Liver (tissue), 9 donors: ENCODE data around the gene CABS1. TPM values are rescaled to one million over a fixed set of nuclear protein-coding genes. Genes with fewer than 3 reads are reported as not detected.

Experiments used
- DNase-seq: peaks from one replicate; pipeline ENCODE4 v3.0.0-alpha.2; 2017; ENCODE audit warnings: low spot score
- H3K27ac ChIP-seq, 2 donors: one replicate each; pipeline ENCODE4 v1.7.0; 2013; ENCODE audit warnings: inconsistent platforms in 2 of 2, low read length in 2 of 2, control low read depth in 1 of 2, low read depth in 1 of 2, mild to moderate bottlenecking in 1 of 2
- H3K27me3 ChIP-seq, 4 donors: one replicate each; pipeline versions ENCODE4 v1.6.1 to v1.7.0; 2013; ENCODE audit warnings: low read length in 3 of 4, inconsistent platforms in 1 of 4, mild to moderate bottlenecking in 1 of 4, moderate library complexity in 1 of 4; ENCODE audit not compliant: control insufficient read depth in 4 of 4, insufficient read depth in 4 of 4
- H3K36me3 ChIP-seq, 4 donors: one replicate each; pipeline versions ENCODE4 v1.6.1 to v1.7.0; 2013; ENCODE audit warnings: low read length in 3 of 4, mild to moderate bottlenecking in 3 of 4, low read depth in 1 of 4, moderate library complexity in 1 of 4; ENCODE audit not compliant: control insufficient read depth in 4 of 4, insufficient read depth in 3 of 4
- H3K4me1 ChIP-seq, 4 donors: one replicate each; pipeline versions ENCODE4 v1.6.1 to v1.7.0; 2013; ENCODE audit warnings: low read length in 3 of 4, mild to moderate bottlenecking in 3 of 4, moderate library complexity in 1 of 4; ENCODE audit not compliant: control insufficient read depth in 4 of 4, insufficient read depth in 4 of 4
- H3K4me3 ChIP-seq, 3 donors: one replicate each; pipeline versions ENCODE4 v1.6.1 to v1.7.0; 2013; ENCODE audit warnings: low read length in 3 of 3, control low read depth in 1 of 3, low read depth in 1 of 3, mild to moderate bottlenecking in 1 of 3
- H3K9ac ChIP-seq, 2 donors: one replicate each; pipeline ENCODE4 v1.7.0; 2013; ENCODE audit warnings: low read length in 2 of 2, mild to moderate bottlenecking in 2 of 2, moderate library complexity in 2 of 2, control low read depth in 1 of 2, low read depth in 1 of 2
- H3K9me3 ChIP-seq, 4 donors: one replicate each; pipeline versions ENCODE4 v1.6.1 to v1.7.0; 2013; ENCODE audit warnings: low read length in 3 of 4; ENCODE audit not compliant: control insufficient read depth in 4 of 4
- EGR1 ChIP-seq, 2 donors: IDR thresholded peaks; 2 replicates each; pipeline ENCODE4 v1.6.1; 2016 to 2018; ENCODE audit warnings: antibody characterized with exemption in 2 of 2, low read depth in 2 of 2
- FOXA1 ChIP-seq: IDR thresholded peaks from 2 replicates; pipeline ENCODE4 v1.6.1; 2016; ENCODE audit warnings: antibody characterized with exemption
- FOXA2 ChIP-seq: IDR thresholded peaks from 2 replicates; pipeline ENCODE4 v1.6.1; 2016; ENCODE audit warnings: antibody characterized with exemption
- GABPA ChIP-seq, 2 donors: IDR thresholded peaks in 1 of 2; conservative IDR thresholded peaks in 1 of 2; 2 replicates each; pipeline ENCODE4 v1.6.1; 2016; ENCODE audit warnings: antibody characterized with exemption in 2 of 2, mild to moderate bottlenecking in 1 of 2, moderate library complexity in 1 of 2
- HNF4G ChIP-seq: IDR thresholded peaks from 2 replicates; pipeline ENCODE4 v1.6.1; 2016; ENCODE audit warnings: antibody characterized with exemption
- JUND ChIP-seq, 2 donors: IDR thresholded peaks; 2 replicates each; pipeline ENCODE4 v1.6.1; 2016; ENCODE audit warnings: antibody characterized with exemption in 2 of 2
- MAX ChIP-seq: IDR thresholded peaks from 2 replicates; pipeline ENCODE4 v1.6.1; 2016; ENCODE audit warnings: antibody characterized with exemption
- NR2F2 ChIP-seq: IDR thresholded peaks from 2 replicates; pipeline ENCODE4 v1.6.1; 2016; ENCODE audit warnings: antibody characterized with exemption
- RAD21 ChIP-seq, 2 donors: IDR thresholded peaks; 2 replicates each; pipeline ENCODE4 v1.6.1; 2016; ENCODE audit warnings: antibody characterized with exemption in 2 of 2, mild to moderate bottlenecking in 2 of 2
- RXRA ChIP-seq, 2 donors: IDR thresholded peaks; 2 replicates each; pipeline ENCODE4 v1.6.1; 2017 to 2018; ENCODE audit warnings: antibody characterized with exemption in 2 of 2, mild to moderate bottlenecking in 1 of 2
- SP1 ChIP-seq: IDR thresholded peaks from 2 replicates; pipeline ENCODE4 v1.6.1; 2018; ENCODE audit warnings: antibody characterized with exemption, mild to moderate bottlenecking
- TAF1 ChIP-seq: conservative IDR thresholded peaks from 2 replicates; pipeline ENCODE4 v1.6.1; 2016; ENCODE audit warnings: antibody characterized with exemption, mild to moderate bottlenecking
- YY1 ChIP-seq: IDR thresholded peaks from 2 replicates; pipeline ENCODE4 v1.6.1; 2016; ENCODE audit warnings: antibody characterized with exemption, mild to moderate bottlenecking
- WGBS: extraction: QIAGEN DNeasy Blood & Tissue Kit; methylation state at CpG from one replicate; pipeline ENCODE4 v1.1.7; 2013; 5-methylcytosine and 5-hydroxymethylcytosine counted together
- polyA plus RNA-seq, 2 donors: library from polyadenylated mRNA; stranded (reverse) in 1 of 2; unstranded in 1 of 2; fragments of 200-250 nt in 1 of 2; fragments of >200 nt in 1 of 2; fragmentation: Nextera tagmentation in 1 of 2; extraction: Ambion mirVana in 1 of 2; gene quantifications; one replicate each; pipeline versions ENCODE4 v1.2.1 to v1.2.3, GENCODE V29; 2013 to 2015
- total RNA-seq, 2 donors: library from RNA; depleted of rRNA; stranded (reverse); fragments of >200 nt; gene quantifications; one replicate each; pipeline ENCODE4 v1.2.3, GENCODE V29; 2014
- TF ChIP-seq, protein P1 (sequence below): IDR thresholded peaks from 2 replicates; pipeline ENCODE4 v1.6.1; 2016; ENCODE audit warnings: antibody characterized with exemption
- TF ChIP-seq, protein P2 (sequence below): IDR thresholded peaks from 2 replicates; pipeline ENCODE4 v1.6.1; 2016; ENCODE audit warnings: antibody characterized with exemption
- TF ChIP-seq, protein P3 (sequence below): fragments of 150-350 bp; IDR thresholded peaks from 2 replicates; pipeline ENCODE4 v1.5.1; 2017; ENCODE audit warnings: improper control_type of control experiment, low read depth, low read length; ENCODE audit not compliant: missing input control
- TF ChIP-seq, protein P4 (sequence below): IDR thresholded peaks from 2 replicates; pipeline ENCODE4 v1.6.1; 2016; ENCODE audit warnings: antibody characterized with exemption, mild to moderate bottlenecking
- donor health status: healthy.
- donor health status: healthy.
- donor health status: healthy.
- donor health status: healthy.
- donor health status: healthy.

CABS1 gene
- total and polyA plus RNA-seq, 4 donors: not detected

GRCh38 chr4:70359115-70359661 lies 24.4 kb downstream of the CABS1 start:
- no peak overlapping the region for H3K9ac ChIP-seq
- DNase-seq: no peak
- TF ChIP-seq FOXA2 (no peak), SP1 (no peak), FOXA1 (no peak), JUND (IDR thresholded peaks at IDR 0.05) (no peak), HNF4G (no peak), MAX (no peak)
- TF ChIP-seq, protein P1, sequence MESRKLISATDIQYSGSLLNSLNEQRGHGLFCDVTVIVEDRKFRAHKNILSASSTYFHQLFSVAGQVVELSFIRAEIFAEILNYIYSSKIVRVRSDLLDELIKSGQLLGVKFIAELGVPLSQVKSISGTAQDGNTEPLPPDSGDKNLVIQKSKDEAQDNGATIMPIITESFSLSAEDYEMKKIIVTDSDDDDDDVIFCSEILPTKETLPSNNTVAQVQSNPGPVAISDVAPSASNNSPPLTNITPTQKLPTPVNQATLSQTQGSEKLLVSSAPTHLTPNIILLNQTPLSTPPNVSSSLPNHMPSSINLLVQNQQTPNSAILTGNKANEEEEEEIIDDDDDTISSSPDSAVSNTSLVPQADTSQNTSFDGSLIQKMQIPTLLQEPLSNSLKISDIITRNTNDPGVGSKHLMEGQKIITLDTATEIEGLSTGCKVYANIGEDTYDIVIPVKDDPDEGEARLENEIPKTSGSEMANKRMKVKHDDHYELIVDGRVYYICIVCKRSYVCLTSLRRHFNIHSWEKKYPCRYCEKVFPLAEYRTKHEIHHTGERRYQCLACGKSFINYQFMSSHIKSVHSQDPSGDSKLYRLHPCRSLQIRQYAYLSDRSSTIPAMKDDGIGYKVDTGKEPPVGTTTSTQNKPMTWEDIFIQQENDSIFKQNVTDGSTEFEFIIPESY: no peak
- TF ChIP-seq, protein P2, sequence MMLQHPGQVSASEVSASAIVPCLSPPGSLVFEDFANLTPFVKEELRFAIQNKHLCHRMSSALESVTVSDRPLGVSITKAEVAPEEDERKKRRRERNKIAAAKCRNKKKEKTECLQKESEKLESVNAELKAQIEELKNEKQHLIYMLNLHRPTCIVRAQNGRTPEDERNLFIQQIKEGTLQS: no peak
- TF ChIP-seq, protein P3, sequence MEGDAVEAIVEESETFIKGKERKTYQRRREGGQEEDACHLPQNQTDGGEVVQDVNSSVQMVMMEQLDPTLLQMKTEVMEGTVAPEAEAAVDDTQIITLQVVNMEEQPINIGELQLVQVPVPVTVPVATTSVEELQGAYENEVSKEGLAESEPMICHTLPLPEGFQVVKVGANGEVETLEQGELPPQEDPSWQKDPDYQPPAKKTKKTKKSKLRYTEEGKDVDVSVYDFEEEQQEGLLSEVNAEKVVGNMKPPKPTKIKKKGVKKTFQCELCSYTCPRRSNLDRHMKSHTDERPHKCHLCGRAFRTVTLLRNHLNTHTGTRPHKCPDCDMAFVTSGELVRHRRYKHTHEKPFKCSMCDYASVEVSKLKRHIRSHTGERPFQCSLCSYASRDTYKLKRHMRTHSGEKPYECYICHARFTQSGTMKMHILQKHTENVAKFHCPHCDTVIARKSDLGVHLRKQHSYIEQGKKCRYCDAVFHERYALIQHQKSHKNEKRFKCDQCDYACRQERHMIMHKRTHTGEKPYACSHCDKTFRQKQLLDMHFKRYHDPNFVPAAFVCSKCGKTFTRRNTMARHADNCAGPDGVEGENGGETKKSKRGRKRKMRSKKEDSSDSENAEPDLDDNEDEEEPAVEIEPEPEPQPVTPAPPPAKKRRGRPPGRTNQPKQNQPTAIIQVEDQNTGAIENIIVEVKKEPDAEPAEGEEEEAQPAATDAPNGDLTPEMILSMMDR: no peak
- H3K4me3 ChIP-seq: no peak overlapping the region
- H3K36me3 ChIP-seq: no peaks in the 10 kb centered on the region
- no peaks in the 10 kb centered on the region for H3K27me3 ChIP-seq
- no peak overlapping the region for H3K27ac ChIP-seq
- WGBS: 49% methylated on average over 3 of the region's 3 CpGs
- no peaks in the 10 kb centered on the region for H3K9me3 ChIP-seq
- H3K4me1 ChIP-seq: no peaks in the 10 kb centered on the region

- no peaks in the 10 kb centered on the region for H3K9me3 ChIP-seq
- H3K4me1 ChIP-seq: no peaks in the 10 kb centered on the region
- no peak within 1 kb of the TSS for H3K9ac ChIP-seq
- no peak within 1 kb of the TSS for H3K27ac ChIP-seq
- DNase-seq: no peak
- no peak within 1 kb of the TSS for H3K4me3 ChIP-seq
- no peaks in the 10 kb centered on the region for H3K27me3 ChIP-seq
- TF ChIP-seq FOXA2 (no peak), JUND (IDR thresholded peaks at IDR 0.05) (no peak), YY1 (no peak), RXRA (IDR thresholded peaks at IDR 0.05) (no peak), EGR1 (IDR thresholded peaks at IDR 0.05; ENCODE audit: low read depth in 2 of 2) (no peak), NR2F2 (no peak), MAX (no peak), SP1 (no peak), TAF1 (no peak), RAD21 (IDR thresholded peaks at IDR 0.05) (no peak), HNF4G (no peak), FOXA1 (no peak), GABPA (IDR thresholded peaks at IDR 0.05 in 1 of 2, conservative IDR thresholded peaks at IDR 0.05 in 1 of 2) (no peak)
- TF ChIP-seq, protein P4, sequence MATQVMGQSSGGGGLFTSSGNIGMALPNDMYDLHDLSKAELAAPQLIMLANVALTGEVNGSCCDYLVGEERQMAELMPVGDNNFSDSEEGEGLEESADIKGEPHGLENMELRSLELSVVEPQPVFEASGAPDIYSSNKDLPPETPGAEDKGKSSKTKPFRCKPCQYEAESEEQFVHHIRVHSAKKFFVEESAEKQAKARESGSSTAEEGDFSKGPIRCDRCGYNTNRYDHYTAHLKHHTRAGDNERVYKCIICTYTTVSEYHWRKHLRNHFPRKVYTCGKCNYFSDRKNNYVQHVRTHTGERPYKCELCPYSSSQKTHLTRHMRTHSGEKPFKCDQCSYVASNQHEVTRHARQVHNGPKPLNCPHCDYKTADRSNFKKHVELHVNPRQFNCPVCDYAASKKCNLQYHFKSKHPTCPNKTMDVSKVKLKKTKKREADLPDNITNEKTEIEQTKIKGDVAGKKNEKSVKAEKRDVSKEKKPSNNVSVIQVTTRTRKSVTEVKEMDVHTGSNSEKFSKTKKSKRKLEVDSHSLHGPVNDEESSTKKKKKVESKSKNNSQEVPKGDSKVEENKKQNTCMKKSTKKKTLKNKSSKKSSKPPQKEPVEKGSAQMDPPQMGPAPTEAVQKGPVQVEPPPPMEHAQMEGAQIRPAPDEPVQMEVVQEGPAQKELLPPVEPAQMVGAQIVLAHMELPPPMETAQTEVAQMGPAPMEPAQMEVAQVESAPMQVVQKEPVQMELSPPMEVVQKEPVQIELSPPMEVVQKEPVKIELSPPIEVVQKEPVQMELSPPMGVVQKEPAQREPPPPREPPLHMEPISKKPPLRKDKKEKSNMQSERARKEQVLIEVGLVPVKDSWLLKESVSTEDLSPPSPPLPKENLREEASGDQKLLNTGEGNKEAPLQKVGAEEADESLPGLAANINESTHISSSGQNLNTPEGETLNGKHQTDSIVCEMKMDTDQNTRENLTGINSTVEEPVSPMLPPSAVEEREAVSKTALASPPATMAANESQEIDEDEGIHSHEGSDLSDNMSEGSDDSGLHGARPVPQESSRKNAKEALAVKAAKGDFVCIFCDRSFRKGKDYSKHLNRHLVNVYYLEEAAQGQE: no peak
- TF ChIP-seq, protein P2: no peak
- TF ChIP-seq, protein P1: no peak
- TF ChIP-seq, protein P3: no peak
- WGBS: 70% methylated on average over 3 of the region's 3 CpGs
- H3K36me3 ChIP-seq: no peaks in the 10 kb centered on the region
Measured at GRCh38 chr4:70360460-70360859, 25.7 kb downstream of the CABS1 start, which contains the start of gene SMR3A. TSS of gene SMR3A (plus strand) at chr4:70360760. CDS start at chr4:70362116, 1,356 bp downstream.
